Activated CD4-positive, alpha-beta T cell treated with anti-CD3 and anti-CD28 coated beads, Interleukin-2, amount 10 ng/mL, durations not matched to agents 24 days and 14 days (primary cell): ENCODE measurements around the gene ZNF530. TPM values are rescaled to one million over a fixed set of nuclear protein-coding genes. Genes with fewer than 3 reads are reported as not detected.

Experiments used
- DNase-seq: peaks from one replicate; pipeline ENCODE4 v3.0.0; 2022
- H3K27ac Mint-ChIP-seq: one replicate; pipeline ENCODE4 v1.8.0; 2022; ENCODE audit warnings: mild to moderate bottlenecking, mixed read lengths
- H3K27me3 Mint-ChIP-seq: one replicate; pipeline ENCODE4 v1.8.0; 2022; ENCODE audit warnings: mixed read lengths
- H3K36me3 Mint-ChIP-seq: one replicate; pipeline ENCODE4 v1.8.0; 2022; ENCODE audit warnings: low read depth, mild to moderate bottlenecking, mixed read lengths
- H3K4me1 Mint-ChIP-seq: one replicate; pipeline ENCODE4 v1.8.0; 2021; ENCODE audit warnings: mixed read lengths
- H3K4me3 Mint-ChIP-seq: one replicate; pipeline ENCODE4 v1.8.0; 2022; ENCODE audit warnings: mild to moderate bottlenecking, moderate library complexity, mixed read lengths
- H3K9me3 Mint-ChIP-seq: one replicate; pipeline ENCODE4 v1.8.0; 2021; ENCODE audit warnings: mixed read lengths
- intact Hi-C: fragments of 100-400 bp; cut with micrococcal nuclease; formaldehyde crosslinking; loops from one replicate; pipeline ENCODE4 v1.15.1; 2023
- total RNA-seq: library from RNA; stranded (reverse); gene quantifications from 2 replicates; pipeline ENCODE4 v1.2.3, GENCODE V29; 2022

The ZNF530 gene
- total RNA-seq, 1 donor from 2014 or later: 4.5 TPM

DNA sequence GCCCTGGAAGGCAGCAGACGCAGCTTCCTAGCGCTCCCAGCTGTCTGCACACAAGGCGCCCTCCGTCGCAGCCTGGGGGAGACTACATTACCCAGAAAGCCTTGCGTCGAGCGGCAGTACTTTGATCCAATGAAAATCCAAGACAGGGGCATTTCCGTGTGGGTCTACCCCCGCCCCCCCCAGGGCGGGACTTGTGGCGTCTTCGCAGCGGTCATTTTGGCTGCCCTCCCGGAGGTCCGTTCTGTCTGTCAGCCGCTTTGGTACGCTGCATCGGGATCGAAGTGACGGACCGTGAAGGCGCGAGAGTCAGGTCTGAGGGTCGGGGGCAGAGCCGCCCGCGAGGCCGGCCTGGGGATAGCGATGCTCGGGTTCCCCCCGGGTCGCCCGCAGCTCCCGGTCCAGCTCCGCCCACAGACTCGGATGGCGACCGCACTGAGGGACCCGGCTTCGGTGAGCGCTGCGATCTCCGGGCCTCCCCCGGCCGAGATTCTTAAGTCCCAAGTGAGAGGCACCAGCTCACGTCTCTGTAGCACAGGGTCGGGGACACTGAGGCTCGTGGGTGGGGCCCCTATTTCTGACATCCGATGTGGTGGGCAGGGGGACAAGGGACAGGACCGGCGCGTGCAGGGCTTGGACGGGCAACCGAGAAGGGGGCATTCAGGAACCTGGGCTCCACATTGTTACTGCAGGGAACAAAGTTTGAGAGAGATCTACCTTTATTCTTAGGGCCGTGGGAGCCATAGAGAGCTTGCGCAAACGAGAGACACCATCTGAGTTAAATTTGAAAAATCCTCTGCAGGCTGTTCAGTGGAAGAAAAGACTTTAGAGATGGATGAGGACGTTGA is 33.5 kb downstream of the ZNF530 start, which contains the start of gene ZNF211:
TSS of gene ZNF211 (plus strand) at position 182 of the 845 bp plus-strand sequence. CDS start at position 361, 179 bp downstream.
- intact Hi-C loops: loop anchor here (1.0 to 10.0 kb wide), 6 partner anchors 19 to 352 kb away; partner anchors contain the start of genes ZNF134, ZNF416, ZNF460 and ZNF548
- Mint-ChIP-seq H3K36me3 (peaks cover 49% of the 10 kb centered on the region), H3K4me3 (peak within 1 kb of the TSS; percentile 87)

DNA sequence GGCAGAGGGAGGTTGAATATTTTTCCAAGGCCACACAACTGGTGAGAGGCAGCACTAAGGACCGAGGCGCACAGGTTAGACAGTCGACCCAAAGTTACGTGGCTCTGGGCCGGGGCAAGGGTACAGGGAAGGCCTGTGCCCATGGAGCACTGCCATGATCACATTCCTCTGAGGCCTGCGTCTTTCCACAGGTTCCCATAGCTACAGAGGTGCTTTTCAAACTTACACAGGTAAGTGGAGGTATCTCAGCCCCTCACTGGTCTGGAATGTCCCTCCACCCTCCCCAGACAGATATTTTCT is 34.1 kb downstream of the ZNF530 start:
- peak overlapping the region; percentile 87 for H3K27ac Mint-ChIP-seq
- no peak for DNase-seq
- intact Hi-C loops: loop anchor here (1.0 to 10.0 kb wide), 6 partner anchors 19 to 353 kb away; partner anchors contain the start of genes ZNF134, ZNF416, ZNF460 and ZNF548
- peaks cover 35% of the 10 kb centered on the region for H3K9me3 Mint-ChIP-seq
- H3K27me3 Mint-ChIP-seq: no peaks in the 10 kb centered on the region
- H3K4me3 Mint-ChIP-seq: peak overlapping the region; percentile 87
- peaks cover 14% of the 10 kb centered on the region for H3K4me1 Mint-ChIP-seq
- H3K36me3 Mint-ChIP-seq: peaks cover 54% of the 10 kb centered on the region

More for the DNA sequence above, 33.5 kb downstream of the ZNF530 start, which contains the start of gene ZNF211:
- H3K27me3 Mint-ChIP-seq: no peaks in the 10 kb centered on the region
- peaks cover 14% of the 10 kb centered on the region for H3K4me1 Mint-ChIP-seq
- peak within 1 kb of the TSS; percentile 87 for H3K27ac Mint-ChIP-seq
- DNase-seq: peak; percentile 95
- peaks cover 35% of the 10 kb centered on the region for H3K9me3 Mint-ChIP-seq

DNA sequence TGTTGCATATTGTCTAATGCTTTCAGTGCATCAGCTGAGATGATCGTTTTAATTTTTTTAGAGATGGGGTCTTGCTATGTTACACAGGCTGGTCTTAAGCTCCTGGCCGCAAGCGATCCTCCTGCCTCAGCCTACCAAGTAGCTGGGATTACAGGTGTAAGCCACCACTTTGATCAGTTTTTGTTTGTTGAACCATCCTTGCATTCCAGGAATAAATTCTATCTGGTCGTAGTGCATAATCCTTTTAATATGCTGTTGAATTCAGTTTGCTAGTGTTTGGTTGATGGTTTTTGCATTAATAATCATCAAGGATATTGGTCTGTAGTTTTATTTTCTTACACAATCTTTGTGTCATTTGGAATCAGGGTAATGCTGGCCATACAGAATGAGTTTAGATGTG is 37.7 kb downstream of the ZNF530 start:
- Mint-ChIP-seq H3K27me3 (no peaks in the 10 kb centered on the region), H3K4me3 (no peak overlapping the region), H3K27ac (no peak overlapping the region), H3K36me3 (peaks cover 86% of the 10 kb centered on the region), H3K4me1 (peaks cover 14% of the 10 kb centered on the region), H3K9me3 (peaks cover 41% of the 10 kb centered on the region)
- intact Hi-C loops: loop anchor here (10.0 kb wide), 1 partner anchor 143 kb away; the partner anchor contains the start of gene ZNF773
- no peak for DNase-seq

DNA sequence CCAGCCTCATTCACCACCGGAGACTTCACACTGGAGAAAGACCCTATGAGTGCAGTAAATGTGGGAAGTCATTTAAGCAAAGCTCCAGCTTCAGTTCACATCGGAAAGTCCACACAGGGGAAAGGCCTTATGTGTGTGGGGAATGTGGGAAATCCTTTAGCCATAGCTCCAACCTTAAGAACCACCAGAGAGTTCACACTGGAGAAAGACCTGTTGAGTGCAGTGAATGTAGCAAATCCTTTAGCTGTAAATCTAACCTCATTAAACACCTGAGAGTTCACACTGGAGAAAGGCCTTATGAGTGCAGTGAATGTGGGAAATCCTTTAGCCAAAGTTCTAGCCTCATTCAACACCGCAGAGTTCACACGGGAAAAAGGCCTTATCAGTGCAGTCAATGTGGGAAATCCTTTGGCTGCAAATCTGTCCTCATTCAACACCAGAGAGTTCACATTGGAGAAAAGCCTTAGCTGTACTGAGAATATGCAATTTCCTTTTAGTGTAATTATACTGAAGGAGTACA is 42.1 kb downstream of the ZNF530 start:
- Mint-ChIP-seq H3K27me3 (no peaks in the 10 kb centered on the region), H3K4me1 (no peaks in the 10 kb centered on the region), H3K9me3 (peaks cover 40% of the 10 kb centered on the region), H3K36me3 (peaks cover 73% of the 10 kb centered on the region), H3K4me3 (no peak overlapping the region), H3K27ac (no peak overlapping the region)
- DNase-seq: no peak
- intact Hi-C loops: no loop called here

DNA sequence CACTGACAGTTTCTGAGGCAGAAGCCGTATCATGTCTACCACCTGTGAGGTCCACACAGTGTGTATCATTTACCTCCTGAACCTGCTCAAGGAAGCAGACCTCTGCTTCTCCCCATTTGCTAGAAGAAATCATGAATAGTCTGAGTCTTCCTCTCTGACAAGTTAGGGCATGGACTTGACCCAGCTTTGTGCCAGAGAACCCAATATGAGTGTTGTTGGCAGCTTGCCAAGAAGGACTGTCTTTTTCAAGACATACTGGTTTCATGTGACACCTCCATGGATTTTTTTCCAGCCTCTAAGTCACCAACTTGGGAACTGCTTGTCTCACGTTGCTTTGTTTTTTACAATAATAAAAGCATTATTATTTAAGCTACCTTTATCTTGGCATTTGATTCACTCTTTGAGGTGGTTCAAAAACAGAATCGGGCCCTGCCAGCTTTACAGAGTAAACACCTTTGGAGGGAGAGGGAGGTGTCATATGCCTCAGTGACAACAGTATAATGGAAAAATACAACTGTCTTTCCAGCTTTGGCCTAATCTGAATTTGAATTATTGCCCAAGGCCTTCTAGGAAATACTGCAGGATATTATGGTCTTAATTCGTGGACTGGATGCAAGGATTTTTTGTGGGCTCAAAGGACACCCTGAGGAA is 42.8 kb downstream of the ZNF530 start:
- intact Hi-C loops: no loop called here
- no peak overlapping the region for H3K4me3 Mint-ChIP-seq
- no peaks in the 10 kb centered on the region for H3K4me1 Mint-ChIP-seq
- no peaks in the 10 kb centered on the region for H3K27me3 Mint-ChIP-seq
- H3K27ac Mint-ChIP-seq: no peak overlapping the region
- peaks cover 65% of the 10 kb centered on the region for H3K36me3 Mint-ChIP-seq
- peaks cover 41% of the 10 kb centered on the region for H3K9me3 Mint-ChIP-seq
- no peak for DNase-seq

DNA sequence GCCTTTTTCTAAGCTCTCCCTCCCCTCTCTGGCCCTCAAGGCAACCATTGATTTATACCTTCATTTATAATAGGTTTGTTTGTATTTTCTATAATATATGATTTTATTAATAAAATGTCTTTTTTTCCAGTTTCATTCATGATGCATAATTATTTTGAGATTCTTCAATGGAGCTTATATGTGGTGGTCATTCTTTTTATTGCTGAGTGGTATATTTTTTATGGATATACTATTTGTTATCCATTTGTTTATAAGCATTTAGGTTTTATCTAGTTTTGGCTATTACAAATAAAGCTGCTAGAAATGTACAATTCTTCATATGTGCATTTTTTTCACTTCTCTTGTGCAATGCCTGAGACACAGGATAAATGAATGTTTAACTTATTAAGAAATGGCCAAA is 44.0 kb downstream of the ZNF530 start:
- no peaks in the 10 kb centered on the region for H3K4me1 Mint-ChIP-seq
- H3K4me3 Mint-ChIP-seq: no peak overlapping the region
- peaks cover 53% of the 10 kb centered on the region for H3K36me3 Mint-ChIP-seq
- intact Hi-C loops: no loop called here
- H3K27me3 Mint-ChIP-seq: no peaks in the 10 kb centered on the region
- H3K9me3 Mint-ChIP-seq: peaks cover 44% of the 10 kb centered on the region
- H3K27ac Mint-ChIP-seq: no peak overlapping the region
- DNase-seq: no peak

DNA sequence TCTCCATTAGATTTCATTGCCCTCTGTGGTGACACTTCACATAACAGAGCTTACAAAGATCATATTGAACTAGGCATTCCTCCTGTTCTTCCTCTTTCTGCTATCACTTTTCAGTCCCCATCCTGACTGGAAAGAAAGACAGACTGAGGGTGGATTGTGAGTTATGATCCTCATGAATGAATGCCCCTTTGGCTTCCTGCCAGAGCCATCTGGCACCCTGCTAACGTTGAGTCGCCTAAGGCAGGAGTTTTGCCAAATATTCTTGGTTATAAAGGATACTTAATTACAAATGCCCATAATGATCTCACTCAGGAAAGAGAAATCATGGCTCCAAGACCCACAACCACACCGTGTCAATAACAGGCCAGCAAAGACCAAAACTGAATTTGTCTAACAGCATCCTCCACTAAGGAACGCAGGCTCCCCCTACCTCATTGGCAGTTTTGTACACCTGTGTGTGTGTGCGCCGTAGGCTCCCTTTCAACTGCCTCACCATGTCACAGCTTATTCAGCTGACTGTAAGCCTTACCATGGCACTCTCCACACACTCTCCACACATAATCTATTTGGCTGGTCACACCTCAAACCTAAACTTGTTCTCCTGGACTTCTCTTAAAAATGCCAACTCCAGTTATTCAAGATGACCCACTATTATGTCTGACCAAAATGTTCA is 48.8 kb downstream of the ZNF530 start:
- no peaks in the 10 kb centered on the region for H3K27me3 Mint-ChIP-seq
- intact Hi-C loops: no loop called here
- peaks cover 4% of the 10 kb centered on the region for H3K4me1 Mint-ChIP-seq
- H3K27ac Mint-ChIP-seq: no peak overlapping the region
- H3K36me3 Mint-ChIP-seq: peaks cover 9% of the 10 kb centered on the region
- no peak for DNase-seq
- H3K4me3 Mint-ChIP-seq: no peak overlapping the region
- peaks cover 45% of the 10 kb centered on the region for H3K9me3 Mint-ChIP-seq

DNA sequence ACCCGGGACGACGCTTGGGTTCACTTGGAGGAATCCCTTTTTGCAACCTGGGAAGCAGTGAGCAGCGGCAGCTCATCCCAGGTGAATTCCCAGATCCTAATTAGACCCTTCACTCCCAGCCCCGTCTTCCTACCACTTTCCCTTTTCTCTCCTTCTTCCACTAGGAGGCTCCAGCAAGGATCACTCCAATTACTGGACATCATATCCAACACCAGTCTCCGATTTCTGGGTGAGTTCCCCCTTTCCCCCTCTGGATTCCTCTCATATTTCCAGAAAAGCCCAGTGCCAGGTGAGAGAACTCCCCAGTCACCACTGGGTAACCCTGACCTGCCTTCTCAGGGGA is 51.9 kb downstream of the ZNF530 start:
- DNase-seq: no peak
- intact Hi-C loops: no loop called here
- H3K4me1 Mint-ChIP-seq: peaks cover 4% of the 10 kb centered on the region
- H3K27ac Mint-ChIP-seq: no peak overlapping the region
- peaks cover 3% of the 10 kb centered on the region for H3K36me3 Mint-ChIP-seq
- H3K9me3 Mint-ChIP-seq: peaks cover 63% of the 10 kb centered on the region
- H3K27me3 Mint-ChIP-seq: no peaks in the 10 kb centered on the region
- peak overlapping the region; percentile 5 for H3K4me3 Mint-ChIP-seq

DNA sequence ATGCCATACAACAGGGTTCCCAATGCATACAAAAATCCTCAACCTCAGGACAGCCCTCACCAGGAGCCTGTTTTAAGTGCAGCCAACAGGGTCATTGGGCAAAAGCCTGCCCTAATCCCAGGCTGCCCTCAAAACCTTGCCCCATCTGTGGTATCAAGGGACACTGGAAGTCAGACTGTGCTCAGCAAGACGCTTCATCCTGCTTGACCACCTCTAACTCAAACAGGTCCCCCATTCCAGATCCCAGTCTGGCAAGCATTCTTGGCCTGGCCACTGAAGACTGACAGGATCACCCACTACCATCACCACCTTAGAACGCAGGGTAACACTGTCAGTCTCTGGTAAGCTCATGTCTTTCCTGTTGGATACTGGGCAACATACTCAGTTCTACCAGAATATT is 54.0 kb downstream of the ZNF530 start:
- Mint-ChIP-seq H3K27ac (no peak overlapping the region), H3K4me3 (no peak overlapping the region), H3K27me3 (no peaks in the 10 kb centered on the region), H3K9me3 (peaks cover 52% of the 10 kb centered on the region), H3K36me3 (peaks cover 3% of the 10 kb centered on the region), H3K4me1 (peaks cover 4% of the 10 kb centered on the region)
- DNase-seq: no peak
- intact Hi-C loops: no loop called here

DNA sequence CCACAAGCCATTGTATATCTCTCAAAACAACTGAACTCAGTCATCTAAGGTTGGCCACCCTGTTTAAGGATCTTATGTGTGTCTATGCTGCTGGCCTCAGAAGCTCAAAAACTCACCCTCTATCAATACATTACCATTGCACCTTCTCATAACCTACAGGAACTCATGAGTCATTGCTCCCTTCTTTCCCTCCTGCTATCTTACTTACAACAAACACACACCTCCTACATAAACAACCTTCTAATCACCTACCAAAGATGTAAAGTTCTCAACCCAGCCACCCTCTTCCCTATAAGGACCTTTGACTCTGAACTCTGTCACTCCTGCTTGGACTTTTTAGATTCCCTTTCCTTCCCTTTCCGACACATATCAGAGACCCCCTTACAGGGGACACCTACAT is 55.8 kb downstream of the ZNF530 start:
- DNase-seq: no peak
- Mint-ChIP-seq H3K9me3 (peaks cover 58% of the 10 kb centered on the region), H3K27me3 (no peaks in the 10 kb centered on the region), H3K27ac (no peak overlapping the region), H3K36me3 (peaks cover 3% of the 10 kb centered on the region), H3K4me1 (peaks cover 4% of the 10 kb centered on the region), H3K4me3 (no peak overlapping the region)
- intact Hi-C loops: no loop called here

DNA sequence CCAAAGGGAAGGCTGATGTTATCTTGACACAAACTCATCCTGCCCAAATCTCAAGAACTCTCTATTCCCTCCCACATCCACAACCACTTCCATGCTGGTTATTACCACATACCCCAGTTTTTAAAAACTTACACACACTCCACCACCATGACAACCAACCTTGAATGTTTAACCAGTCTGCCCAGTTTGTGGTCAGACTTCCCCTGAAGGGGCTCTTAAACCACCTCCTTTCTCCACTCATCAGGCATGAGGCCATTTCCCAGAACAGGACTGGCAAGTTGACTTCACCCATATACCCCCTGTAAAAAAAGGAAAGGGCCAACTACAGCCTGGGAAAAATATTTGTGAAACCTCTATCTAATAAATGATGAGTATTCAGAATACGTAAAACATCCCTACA is 56.7 kb downstream of the ZNF530 start:
- no peaks in the 10 kb centered on the region for H3K27me3 Mint-ChIP-seq

More for the DNA sequence above, 56.7 kb downstream of the ZNF530 start:
- H3K36me3 Mint-ChIP-seq: peaks cover 3% of the 10 kb centered on the region
- intact Hi-C loops: no loop called here
- no peak for DNase-seq
- H3K4me3 Mint-ChIP-seq: no peak overlapping the region
- H3K4me1 Mint-ChIP-seq: peaks cover 3% of the 10 kb centered on the region
- peaks cover 60% of the 10 kb centered on the region for H3K9me3 Mint-ChIP-seq
- no peak overlapping the region for H3K27ac Mint-ChIP-seq
